K562 (cell line): ENCODE results near the gene MOAP1. TPM values are rescaled to one million over a fixed set of nuclear protein-coding genes. Genes with fewer than 3 reads are reported as not detected.

ENCODE experiments used
- ATAC-seq: fragments of 200-7000 bp; cut with Tn5 transposase; 3 replicates; pipeline ENCODE4 v1.9.1; 2020; ENCODE audit warnings: moderate library complexity
- BruUV-seq: library from RNA; stranded (reverse); fragments of 400-500 nt; replicated peaks from 2 replicates; lab custom pipeline; 2021; lab: Mats Ljungman, UMichigan
- CTCF ChIA-PET: fragments of 300-600 bp; formaldehyde crosslinking; extraction: SDS; loops from one replicate; lab custom pipeline; 2021; ENCODE audit warnings: low intra/inter-chr PET ratio; lab: Yijun Ruan, JAX
- POLR2A ChIA-PET: fragments of 300-600, 350-650 bp; sonication (Branson Sonifier 250); formaldehyde crosslinking; extraction: SDS; loops from one replicate; lab custom pipeline; 2021; ENCODE audit warnings: antibody characterized with exemption, inconsistent platforms; lab: Yijun Ruan, JAX
- DNase-seq, 4 experiments: peaks; one replicate each; pipeline versions ENCODE4 v3.0.0 to v3.0.0-alpha.2; 2011 to 2018; ENCODE audit warnings: low spot score in 3 of 4, mixed read lengths in 3 of 4; ENCODE audit errors: extremely low read depth in 1 of 4
- FAIRE-seq: peaks from 2 replicates; lab custom pipeline; 2011; peaks lifted over from hg19 to GRCh38; lab: Jason Lieb, UNC
- H2AFZ ChIP-seq: 2 replicates; pipeline ENCODE4 v1.6.0; 2011; ENCODE audit warnings: low read depth, low read length, control low read depth, inconsistent platforms
- H3K27ac ChIP-seq: fragments of 200-600 bp; 3 replicates; pipeline ENCODE4 v1.8.0; 2011; ENCODE audit warnings: low read depth, mild to moderate bottlenecking, control low read depth, inconsistent platforms, low read length, moderate library complexity, mixed read lengths; ENCODE audit errors: extremely low read depth
- H3K27me3 ChIP-seq, 2 experiments: fragments of 300-600 bp in 1 of 2; 2 replicates in 1 of 2; 3 replicates in 1 of 2; pipeline versions ENCODE4 v1.6.0 to v1.8.0; 2011; ENCODE audit warnings: inconsistent platforms in 2 of 2, low read length in 2 of 2, mild to moderate bottlenecking in 1 of 2, mixed read lengths in 1 of 2, moderate library complexity in 1 of 2; ENCODE audit not compliant: control insufficient read depth in 2 of 2, insufficient read depth in 2 of 2
- H3K36me3 ChIP-seq: fragments of 300-600 bp; 3 replicates; pipeline ENCODE4 v1.8.0; 2011; ENCODE audit warnings: mild to moderate bottlenecking, low read length, inconsistent platforms; ENCODE audit not compliant: control insufficient read depth, insufficient read depth
- H3K4me1 ChIP-seq, 2 experiments: fragments of 200-600 bp in 1 of 2; replicated peaks in 1 of 2; 2 replicates in 1 of 2; 3 replicates in 1 of 2; pipeline versions ENCODE4 v1.5.1 to v1.8.0; 2011; ENCODE audit warnings: inconsistent platforms in 2 of 2, low read length in 2 of 2, mild to moderate bottlenecking in 1 of 2, mixed read lengths in 1 of 2, moderate library complexity in 1 of 2; ENCODE audit not compliant: control insufficient read depth in 2 of 2, insufficient read depth in 2 of 2
- H3K4me2 ChIP-seq: 2 replicates; pipeline ENCODE4 v1.6.1; 2011; ENCODE audit warnings: low read length, control low read depth, inconsistent platforms, mixed read lengths; ENCODE audit not compliant: insufficient read depth
- H3K4me3 ChIP-seq: fragments of 200-600 bp; sonication (generic), shearing (Covaris generic); 2 replicates; pipeline ENCODE4 v1.5.1; 2016; ENCODE audit warnings: control low read depth, inconsistent platforms
- H3K79me2 ChIP-seq: fragments of 200-600 bp; 3 replicates; pipeline ENCODE4 v1.8.0; 2011; ENCODE audit warnings: low read length, inconsistent platforms; ENCODE audit not compliant: control insufficient read depth, insufficient read depth
- H3K9ac ChIP-seq, 2 experiments: 2 replicates each; pipeline versions ENCODE4 v1.6.0 to v1.6.1; 2011; ENCODE audit warnings: low read depth in 2 of 2, low read length in 2 of 2, control low read depth in 1 of 2, inconsistent platforms in 1 of 2, mild to moderate bottlenecking in 1 of 2, mixed read lengths in 1 of 2; ENCODE audit not compliant: insufficient read depth in 1 of 2
- H3K9me1 ChIP-seq: one replicate; pipeline ENCODE4 v1.6.0; 2011; ENCODE audit warnings: inconsistent platforms, mild to moderate bottlenecking, low read length, moderate library complexity; ENCODE audit not compliant: control insufficient read depth, insufficient read depth
- H3K9me3 ChIP-seq: replicated peaks from 2 replicates; pipeline ENCODE4 v1.5.1; 2011; ENCODE audit warnings: low read depth, low read length, inconsistent platforms; ENCODE audit not compliant: control insufficient read depth, insufficient read depth
- H4K20me1 ChIP-seq: replicated peaks from 2 replicates; pipeline ENCODE4 v1.6.1; 2011; ENCODE audit warnings: low read length, inconsistent platforms, mixed read lengths; ENCODE audit not compliant: control insufficient read depth, insufficient read depth
- BCOR ChIP-seq: fragments of 450-650 bp; IDR thresholded peaks from 2 replicates; pipeline ENCODE4 v1.6.1; 2016
- CCNT2 ChIP-seq: IDR thresholded peaks from 2 replicates; pipeline ENCODE4 v1.6.1; 2011; ENCODE audit warnings: borderline replicate concordance, low read depth, mild to moderate bottlenecking, moderate library complexity, mixed read lengths, low read length; ENCODE audit not compliant: insufficient read length; ENCODE audit errors: extremely low read depth
- E2F3 ChIP-seq: fragments of 250-450 bp; sonication (Bioruptor Pico); IDR thresholded peaks from 2 replicates; pipeline ENCODE4 v1.4.0; 2020; ENCODE audit warnings: mild to moderate bottlenecking
- GABPB1 ChIP-seq: sonication (generic); formaldehyde crosslinking; IDR thresholded peaks from 2 replicates; pipeline ENCODE4 v1.8.0; 2022; ENCODE audit warnings: mild to moderate bottlenecking, missing genetic modification reagents
- HNRNPLL ChIP-seq: fragments of 200-400 bp; formaldehyde crosslinking; IDR thresholded peaks from 2 replicates; pipeline ENCODE4 v1.6.1; 2017; ENCODE audit warnings: low read length, low read depth, mild to moderate bottlenecking; ENCODE audit not compliant: poor library complexity, severe bottlenecking
- KDM5B ChIP-seq: fragments of 200-600 bp; sonication (generic); IDR thresholded peaks from 2 replicates; pipeline ENCODE4 v1.6.1; 2012; ENCODE audit warnings: low read depth, mild to moderate bottlenecking, moderate library complexity, low read length, control low read depth, inconsistent platforms; ENCODE audit not compliant: insufficient replicate concordance
- MAFK ChIP-seq: IDR thresholded peaks from 2 replicates; pipeline ENCODE4 v1.6.1; 2011; ENCODE audit warnings: low read length, improper control_type of control experiment
- MCM5 ChIP-seq: fragments of 450-650 bp; IDR thresholded peaks from 2 replicates; pipeline ENCODE4 v1.6.1; 2016; ENCODE audit warnings: low read depth
- NBN ChIP-seq: fragments of 450-650 bp; IDR thresholded peaks from 2 replicates; pipeline ENCODE4 v1.6.1; 2016; ENCODE audit warnings: low read depth, mild to moderate bottlenecking
- NCOA2 ChIP-seq, 2 experiments: fragments of 450-650 bp; IDR thresholded peaks; 2 replicates each; pipeline ENCODE4 v1.6.1; 2018; ENCODE audit warnings: mild to moderate bottlenecking in 2 of 2, moderate library complexity in 1 of 2; ENCODE audit not compliant: partially characterized antibody in 2 of 2
- NFRKB ChIP-seq: fragments of 450-650 bp; IDR thresholded peaks from 2 replicates; pipeline ENCODE4 v1.6.1; 2016; ENCODE audit warnings: low read depth
- PHB2 ChIP-seq: fragments of 450-650 bp; IDR thresholded peaks from 2 replicates; pipeline ENCODE4 v1.6.1; 2017; ENCODE audit warnings: low read depth
- POLR2H ChIP-seq: IDR thresholded peaks from 2 replicates; pipeline ENCODE4 v1.6.1; 2016; ENCODE audit warnings: missing genetic modification characterization, low read depth, mild to moderate bottlenecking, control low read depth, missing compliant biosample characterization, moderate library complexity
- POU5F1 ChIP-seq: fragments of 150-350 bp; IDR thresholded peaks from 2 replicates; pipeline ENCODE4 v1.6.1; 2014; ENCODE audit warnings: borderline replicate concordance, low read length, low read depth, mild to moderate bottlenecking; ENCODE audit not compliant: partially characterized antibody
- TFAP4 ChIP-seq: sonication (generic); formaldehyde crosslinking; IDR thresholded peaks from 2 replicates; pipeline ENCODE4 v1.8.0; 2022; ENCODE audit warnings: missing genetic modification reagents, mild to moderate bottlenecking, moderate library complexity, borderline replicate concordance
- ZFP30 ChIP-seq: fragments of 250-450 bp; sonication (Bioruptor Pico); IDR thresholded peaks from 2 replicates; pipeline ENCODE4 v1.8.0; 2022; ENCODE audit warnings: moderate library complexity, mild to moderate bottlenecking, inconsistent platforms, borderline replicate concordance
- ZNF395 ChIP-seq: fragments of 200-800 bp; sonication (Bioruptor generic); IDR thresholded peaks from 2 replicates; pipeline ENCODE4 v1.6.1; 2017; ENCODE audit warnings: missing genetic modification characterization, missing compliant biosample characterization
- ZNF583 ChIP-seq: fragments of 250-450 bp; sonication (Bioruptor Pico); IDR thresholded peaks from 2 replicates; pipeline ENCODE4 v1.4.0; 2020
- WGBS: fragments of 100-300 bp; shearing (Covaris generic); methylation state at CpG from one replicate; pipeline ENCODE4 v1.1.6; 2016; ENCODE audit warnings: low coverage, mixed read lengths; ENCODE audit not compliant: insufficient coverage; ENCODE audit errors: missing lambda C conversion rate; 5-methylcytosine and 5-hydroxymethylcytosine counted together
- in situ Hi-C: fragments of 300-500 bp; cut with MboI; formaldehyde crosslinking; loops from 4 replicates; pipeline ENCODE4 v1.15.0; 2018; ENCODE audit warnings: inconsistent platforms, mixed read lengths
- intact Hi-C: fragments of 100-400 bp; cut with micrococcal nuclease; formaldehyde crosslinking; loops from 2 replicates; pipeline ENCODE4 v1.14.2; 2022
- polyA plus RNA-seq, 8 experiments: library from polyadenylated mRNA; depleted of rRNA in 4 of 8; stranded (reverse) in 5 of 8; unstranded in 3 of 8; fragments of >200 nt; fragmentation: Nextera tagmentation in 2 of 8; fragmentation: Illumina TruSeq in 1 of 8; extraction: Ambion mirVana in 2 of 8; extraction: Trizol in 1 of 8; gene quantifications; 2 replicates each; pipeline versions ENCODE4 v1.2.1 to v1.2.3, GENCODE V29; 2011 to 2014; ENCODE audit warnings: inconsistent platforms in 1 of 8, missing spikeins in 1 of 8
- total RNA-seq, 7 experiments: library from RNA; depleted of rRNA in 6 of 7; stranded (reverse); fragments of >200 nt in 6 of 7; fragmentation: Illumina TruSeq in 2 of 7; extraction: Trizol in 2 of 7; gene quantifications; 2 replicates each; pipeline versions ENCODE4 v1.2.1 to v1.2.3, GENCODE V29; 2011 to 2021; ENCODE audit warnings: low replicate concordance in 1 of 7
- TF ChIP-seq, protein P1 (sequence below): fragments of 250-450 bp; sonication (Bioruptor Pico); IDR thresholded peaks from 2 replicates; pipeline ENCODE4 v1.9.0; 2021; ENCODE audit warnings: mild to moderate bottlenecking, inconsistent platforms

Gene MOAP1
- total and polyA plus RNA-seq, 9 of the 15 experiments (the other 6 are each of a cell fraction or from before 2014, with no cell fraction given): 1.5 to 14.4 (median 6.0) TPM

GRCh38 chr14:93155667-93156066 is 29.0 kb downstream of the MOAP1 start:
- Histone ChIP-seq H4K20me1 (no peaks in the 10 kb centered on the region), H3K36me3 (no peaks in the 10 kb centered on the region), H3K9me1 (no peaks in the 10 kb centered on the region), H3K79me2 (no peaks in the 10 kb centered on the region), H3K4me3 (no peak overlapping the region), H3K4me1 (no peaks in the 10 kb centered on the region; a peak in 1 of 5 replicates), H3K4me2 (no peak overlapping the region), H3K27me3 (no peaks in the 10 kb centered on the region), H3K27ac (no peak overlapping the region), H2AFZ (no peak overlapping the region), H3K9ac (no peak overlapping the region), H3K9me3 (no peaks in the 10 kb centered on the region)
- FAIRE-seq (no peak), DNase-seq (no peak), ATAC-seq (no peak)
- ChIA-PET CTCF (interaction anchor here (0.6 kb wide), 1 partner anchor 35 kb away, joined by 3 read pairs; no protein-coding TSS in a partner anchor), POLR2A (no interaction called here)
- in situ Hi-C loops: no loop called here
- no TSS peak for BruUV-seq
- intact Hi-C loops: no loop called here
- WGBS: 43% methylated on average over 2 of the region's 2 CpGs
- no peak for TF ChIP-seq PHB2
- TF ChIP-seq POLR2H (tag): no peak
- no peak for TF ChIP-seq KDM5B
- no peak for TF ChIP-seq HNRNPLL
- TF ChIP-seq NFRKB: no peak
- TF ChIP-seq MCM5: no peak
- TF ChIP-seq NCOA2 (IDR thresholded peaks at IDR 0.05; ENCODE audit: partially characterized antibody in 2 of 2): no peak
- TF ChIP-seq, protein P1, sequence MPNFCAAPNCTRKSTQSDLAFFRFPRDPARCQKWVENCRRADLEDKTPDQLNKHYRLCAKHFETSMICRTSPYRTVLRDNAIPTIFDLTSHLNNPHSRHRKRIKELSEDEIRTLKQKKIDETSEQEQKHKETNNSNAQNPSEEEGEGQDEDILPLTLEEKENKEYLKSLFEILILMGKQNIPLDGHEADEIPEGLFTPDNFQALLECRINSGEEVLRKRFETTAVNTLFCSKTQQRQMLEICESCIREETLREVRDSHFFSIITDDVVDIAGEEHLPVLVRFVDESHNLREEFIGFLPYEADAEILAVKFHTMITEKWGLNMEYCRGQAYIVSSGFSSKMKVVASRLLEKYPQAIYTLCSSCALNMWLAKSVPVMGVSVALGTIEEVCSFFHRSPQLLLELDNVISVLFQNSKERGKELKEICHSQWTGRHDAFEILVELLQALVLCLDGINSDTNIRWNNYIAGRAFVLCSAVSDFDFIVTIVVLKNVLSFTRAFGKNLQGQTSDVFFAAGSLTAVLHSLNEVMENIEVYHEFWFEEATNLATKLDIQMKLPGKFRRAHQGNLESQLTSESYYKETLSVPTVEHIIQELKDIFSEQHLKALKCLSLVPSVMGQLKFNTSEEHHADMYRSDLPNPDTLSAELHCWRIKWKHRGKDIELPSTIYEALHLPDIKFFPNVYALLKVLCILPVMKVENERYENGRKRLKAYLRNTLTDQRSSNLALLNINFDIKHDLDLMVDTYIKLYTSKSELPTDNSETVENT (CRISPR knock-in tag): no peak
- TF ChIP-seq GABPB1: no peak
- TF ChIP-seq CCNT2: no peak
- no peak for TF ChIP-seq POU5F1
- no peak for TF ChIP-seq ZNF395 (CRISPR knock-in tag)
- TF ChIP-seq TFAP4 (CRISPR knock-in tag): no peak
- TF ChIP-seq ZFP30: no peak
- TF ChIP-seq BCOR: no peak
- TF ChIP-seq E2F3 (CRISPR knock-in tag): no peak
- no peak for TF ChIP-seq NBN
- TF ChIP-seq ZNF583: no peak
- no peak for TF ChIP-seq MAFK
